H1 (cell line): ENCODE measurements around the gene DAG1. TPM values are rescaled to one million over a fixed set of nuclear protein-coding genes. Genes with fewer than 3 reads are reported as not detected.

Source experiments
- CTCF ChIA-PET: fragments of 300-600 bp; sonication (Branson Sonifier 250); formaldehyde crosslinking; loops from one replicate; lab custom pipeline; 2021; ENCODE audit not compliant: partially characterized antibody; lab: Charles Lee
- POLR2A ChIA-PET: fragments of 300-600 bp; sonication (Branson Sonifier 250); formaldehyde crosslinking; loops from one replicate; lab custom pipeline; 2021; ENCODE audit warnings: inconsistent platforms; ENCODE audit not compliant: partially characterized antibody; lab: Charles Lee
- DNase-seq, 2 experiments: peaks; one replicate each; pipeline versions ENCODE4 v3.0.0 to v3.0.0-alpha.2; 2010 to 2022; ENCODE audit warnings: low spot score in 2 of 2, low read depth in 1 of 2, mixed read lengths in 1 of 2
- FAIRE-seq: peaks from 2 replicates; lab custom pipeline; 2011; peaks lifted over from hg19 to GRCh38; lab: Jason Lieb, UNC
- H2AFZ ChIP-seq: 2 replicates; pipeline ENCODE4 v1.8.1; 2012; ENCODE audit warnings: low read length, inconsistent platforms
- H2AK5ac ChIP-seq: 2 replicates; pipeline ENCODE4 v1.6.1; 2013; ENCODE audit warnings: low read depth, low read length
- H2BK120ac ChIP-seq: replicated peaks from 2 replicates; pipeline ENCODE3; 2013; ENCODE audit warnings: low read depth, low read length, inconsistent platforms
- H2BK12ac ChIP-seq: 2 replicates; pipeline ENCODE4 v1.6.1; 2013; ENCODE audit warnings: low read depth, low read length
- H2BK15ac ChIP-seq: 2 replicates; pipeline ENCODE4 v1.6.1; 2013; ENCODE audit warnings: low read length
- H2BK20ac ChIP-seq: 2 replicates; pipeline ENCODE4 v1.6.1; 2013; ENCODE audit warnings: low read length
- H2BK5ac ChIP-seq: 2 replicates; pipeline ENCODE4 v1.6.1; 2013; ENCODE audit warnings: low read depth, low read length
- H3K14ac ChIP-seq: 2 replicates; pipeline ENCODE4 v1.6.1; 2013; ENCODE audit warnings: inconsistent platforms; ENCODE audit not compliant: insufficient read length
- H3K18ac ChIP-seq: 2 replicates; pipeline ENCODE4 v1.6.1; 2013; ENCODE audit warnings: low read length; ENCODE audit errors: extremely low read depth
- H3K23ac ChIP-seq: 2 replicates; pipeline ENCODE4 v1.6.1; 2013; ENCODE audit warnings: inconsistent platforms; ENCODE audit not compliant: insufficient read length
- H3K23me2 ChIP-seq: 2 replicates; pipeline ENCODE4 v1.6.1; 2013; ENCODE audit warnings: low read depth, low read length
- H3K27ac ChIP-seq: 2 replicates; pipeline ENCODE4 v1.6.1; 2011; ENCODE audit warnings: low read depth, low read length, inconsistent platforms
- H3K27me3 ChIP-seq, 4 experiments: replicated peaks in 1 of 4; 1 replicate in 1 of 4; 2 replicates in 3 of 4; pipeline versions ENCODE4 v1.6.1 to v1.8.1; 2011 to 2013; ENCODE audit warnings: low read length in 3 of 4, mild to moderate bottlenecking in 3 of 4, inconsistent platforms in 2 of 4, mixed read lengths in 2 of 4, moderate library complexity in 1 of 4; ENCODE audit not compliant: control insufficient read depth in 3 of 4, insufficient read depth in 3 of 4; ENCODE audit errors: extremely low read depth in 1 of 4
- H3K36me3 ChIP-seq, 4 experiments: 2 replicates each; pipeline versions ENCODE4 v1.6.1 to v1.8.1; 2011 to 2013; ENCODE audit warnings: mild to moderate bottlenecking in 4 of 4, low read length in 3 of 4, moderate library complexity in 2 of 4, control low read depth in 1 of 4, inconsistent platforms in 1 of 4; ENCODE audit not compliant: insufficient read depth in 4 of 4, control insufficient read depth in 2 of 4
- H3K4ac ChIP-seq: replicated peaks from 2 replicates; pipeline ENCODE3; 2013; ENCODE audit warnings: low read length, low read depth, mixed read lengths, inconsistent platforms; ENCODE audit not compliant: insufficient read length
- H3K4me1 ChIP-seq, 4 experiments: replicated peaks in 1 of 4; 1 replicate in 1 of 4; 2 replicates in 3 of 4; pipeline versions ENCODE4 v1.6.1 to v1.8.1; 2011 to 2013; ENCODE audit warnings: low read length in 3 of 4, inconsistent platforms in 2 of 4, mixed read lengths in 1 of 4; ENCODE audit not compliant: insufficient read depth in 4 of 4, control insufficient read depth in 3 of 4
- H3K4me2 ChIP-seq, 2 experiments: 2 replicates each; pipeline versions ENCODE4 v1.6.1 to v1.8.1; 2011 to 2013; ENCODE audit warnings: low read depth in 2 of 2, low read length in 2 of 2, control low read depth in 1 of 2, inconsistent platforms in 1 of 2, mild to moderate bottlenecking in 1 of 2; ENCODE audit not compliant: insufficient read depth in 1 of 2
- H3K4me3 ChIP-seq, 4 experiments: fragments of 200-600, 300-600 bp in 1 of 4; sonication (generic), shearing (Covaris generic), sonication (Bioruptor Twin) in 1 of 4; 2 replicates each; pipeline versions ENCODE4 v1.5.1 to v1.8.1; 2011 to 2016; ENCODE audit warnings: low read length in 4 of 4, low read depth in 3 of 4, control low read depth in 2 of 4, inconsistent platforms in 2 of 4, mild to moderate bottlenecking in 2 of 4, mixed read lengths in 1 of 4, moderate library complexity in 1 of 4; ENCODE audit not compliant: insufficient read depth in 2 of 4; ENCODE audit errors: extremely low read depth in 1 of 4
- H3K56ac ChIP-seq: replicated peaks from 2 replicates; pipeline ENCODE3; 2013; ENCODE audit warnings: low read depth, mild to moderate bottlenecking, mixed read lengths, low read length, inconsistent platforms; ENCODE audit not compliant: insufficient read length
- H3K79me1 ChIP-seq: 2 replicates; pipeline ENCODE4 v1.6.1; 2013; ENCODE audit warnings: low read depth, low read length, control low read depth
- H3K79me2 ChIP-seq, 2 experiments: 2 replicates each; pipeline versions ENCODE4 v1.6.1 to v1.8.1; 2012 to 2013; ENCODE audit warnings: low read length in 2 of 2, mild to moderate bottlenecking in 2 of 2, inconsistent platforms in 1 of 2; ENCODE audit not compliant: insufficient read depth in 2 of 2, control insufficient read depth in 1 of 2
- H3K9ac ChIP-seq, 4 experiments: replicated peaks in 1 of 4; 1 replicate in 1 of 4; 2 replicates in 3 of 4; pipeline versions ENCODE4 v1.6.1 to v1.8.1; 2011 to 2013; ENCODE audit warnings: low read depth in 3 of 4, low read length in 3 of 4, control low read depth in 2 of 4, mild to moderate bottlenecking in 2 of 4, moderate library complexity in 2 of 4, inconsistent platforms in 1 of 4; ENCODE audit errors: extremely low read depth in 1 of 4
- H3K9me3 ChIP-seq, 2 experiments: 2 replicates each; pipeline versions ENCODE4 v1.6.1 to v1.8.1; 2012 to 2013; ENCODE audit warnings: mild to moderate bottlenecking in 2 of 2, moderate library complexity in 2 of 2, control low read depth in 1 of 2, inconsistent platforms in 1 of 2, low read depth in 1 of 2, low read length in 1 of 2, mixed read lengths in 1 of 2; ENCODE audit not compliant: insufficient read depth in 2 of 2
- H4K20me1 ChIP-seq, 2 experiments: replicated peaks in 1 of 2; 2 replicates each; pipeline versions ENCODE3 to v1.8.1; 2011 to 2013; ENCODE audit warnings: inconsistent platforms in 2 of 2, low read length in 2 of 2, mild to moderate bottlenecking in 1 of 2; ENCODE audit not compliant: insufficient read depth in 2 of 2, control insufficient read depth in 1 of 2
- H4K5ac ChIP-seq: 2 replicates; pipeline ENCODE4 v1.6.1; 2013; ENCODE audit warnings: low read length, low read depth, mixed read lengths, inconsistent platforms; ENCODE audit not compliant: insufficient read length
- H4K8ac ChIP-seq: 2 replicates; pipeline ENCODE4 v1.8.0; 2013; ENCODE audit warnings: mild to moderate bottlenecking, moderate library complexity, low read length, inconsistent platforms; ENCODE audit not compliant: insufficient read depth; ENCODE audit errors: extremely low read depth
- H4K91ac ChIP-seq: replicated peaks from 2 replicates; pipeline ENCODE3; 2013; ENCODE audit warnings: low read length, mixed read lengths, inconsistent platforms; ENCODE audit not compliant: insufficient read length
- CBX5 ChIP-seq: fragments of 300-800, 300-1000 bp; sonication (generic); IDR thresholded peaks from 2 replicates; pipeline ENCODE4 v1.7.1; 2016; ENCODE audit warnings: antibody characterized with exemption, low read length, low read depth
- CEBPB ChIP-seq: IDR thresholded peaks from 2 replicates; pipeline ENCODE4 v1.6.1; 2012; ENCODE audit warnings: low read depth, low read length
- HDAC2 ChIP-seq, 2 experiments: fragments of 300-600 bp in 1 of 2; sonication (generic) in 1 of 2; IDR thresholded peaks; 2 replicates each; pipeline ENCODE4 v1.6.1; 2011 to 2012; ENCODE audit warnings: low read depth in 2 of 2, low read length in 2 of 2, mild to moderate bottlenecking in 2 of 2, moderate library complexity in 2 of 2, borderline replicate concordance in 1 of 2, inconsistent platforms in 1 of 2
- POLR2A ChIP-seq, 2 experiments: IDR thresholded peaks; 1 replicate in 1 of 2; 2 replicates in 1 of 2; pipeline ENCODE4 v1.6.1; 2011; ENCODE audit warnings: low read depth in 2 of 2, low read length in 2 of 2, mild to moderate bottlenecking in 2 of 2; ENCODE audit errors: control extremely low read depth in 1 of 2
- SIRT6 ChIP-seq: IDR thresholded peaks from one replicate; pipeline ENCODE4 v1.7.1; 2012; ENCODE audit warnings: low read length, inconsistent platforms
- SIX5 ChIP-seq: IDR thresholded peaks from 2 replicates; pipeline ENCODE4 v1.6.1; 2011; ENCODE audit warnings: mild to moderate bottlenecking, low read depth, low read length
- WGBS, 2 experiments: shearing (Covaris generic) in 1 of 2; methylation state at CpG; one replicate each; pipeline versions ENCODE4 v1.1.6 to v1.1.7; 2013 to 2015; ENCODE audit warnings: low lambda C conversion rate in 2 of 2, mixed read lengths in 2 of 2, inconsistent platforms in 1 of 2, low coverage in 1 of 2, missing lambda C conversion rate in 1 of 2; ENCODE audit not compliant: insufficient replicate concordance in 2 of 2, insufficient coverage in 1 of 2, insufficient read length in 1 of 2; ENCODE audit errors: extremely low coverage in 1 of 2, missing lambda C conversion rate in 1 of 2; 5-methylcytosine and 5-hydroxymethylcytosine counted together
- polyA plus RNA-seq, 7 experiments: library from polyadenylated mRNA; depleted of rRNA in 3 of 7; stranded (reverse) in 5 of 7; unstranded in 2 of 7; fragments of >200 nt in 5 of 7; fragments of 200-250 nt in 2 of 7; gene quantifications; 1 replicate in 5 of 7; 2 replicates in 1 of 7; 4 replicates in 1 of 7; pipeline versions ENCODE4 v1.2.1 to v1.2.3, GENCODE V29; 2011 to 2013; ENCODE audit warnings: missing spikeins in 2 of 7, mixed read lengths in 2 of 7
- total RNA-seq: library from RNA; stranded (reverse); fragmentation: NEBNext Ultra II Directional; extraction: Animal tissue kit (Norgen Biotek cat#: 25700); gene quantifications from 2 replicates; pipeline ENCODE4 v1.2.1, GENCODE V29; 2021

Gene DAG1
- total and polyA plus RNA-seq, 2 of the 8 experiments (the other 6 are each of a cell fraction or from before 2014, with no cell fraction given) = 97.5 to 138 TPM

GRCh38 chr3:49556500-49557275, 86.6 kb downstream of the DAG1 start:
- no peaks in the 10 kb centered on the region for H3K9me3 ChIP-seq
- H3K27ac ChIP-seq = no peak overlapping the region
- no peak overlapping the region for H2BK5ac ChIP-seq
- ChIA-PET POLR2A (interaction anchor here (0.8 to 1.4 kb wide), 5 partner anchors 17 to 120 kb away, joined by 3 to 4 read pairs (median 3); no protein-coding TSS in a partner anchor), CTCF (interaction anchor here (0.8 to 9.3 kb wide), 10 partner anchors 8 to 245 kb away, joined by 3 to 70 read pairs (median 4); no protein-coding TSS in a partner anchor)
- TF ChIP-seq SIX5 (no peak), CBX5 (no peak), POLR2A (IDR thresholded peaks at IDR 0.05; ENCODE audit: control extremely low read depth in 1 of 2, low read depth in 2 of 2, low read length in 2 of 2) (no peak), CEBPB (no peak), HDAC2 (IDR thresholded peaks at IDR 0.05; ENCODE audit: borderline replicate concordance in 1 of 2, low read depth in 2 of 2, low read length in 2 of 2) (no peak), SIRT6 (no peak)
- DNase-seq = no peak
- no peak overlapping the region for H3K14ac ChIP-seq
- H2BK12ac ChIP-seq = no peak overlapping the region
- H4K20me1 ChIP-seq = peaks cover 0 to 5% of the 10 kb centered on the region in 2 experiments
- WGBS, 2 experiments = 88% methylated on average over 3 of the region's 3 CpGs; no CpG with 5 or more reads in 1 of the 2 experiments
- H2AK5ac ChIP-seq = no peak overlapping the region
- no peak overlapping the region for H4K8ac ChIP-seq
- H3K36me3 ChIP-seq = no peaks in the 10 kb centered on the region
- peaks cover 12% of the 10 kb centered on the region for H3K23me2 ChIP-seq
- no peak overlapping the region for H3K4me2 ChIP-seq
- H2BK120ac ChIP-seq = no peak overlapping the region
- H2BK15ac ChIP-seq = no peak overlapping the region
- H3K79me1 ChIP-seq = peaks cover 4% of the 10 kb centered on the region; the same call in 1 of the 2 replicates
- peaks cover 0 to 14% (median 4%) of the 10 kb centered on the region in 4 experiments; a peak in 5 of 7 replicates for H3K4me1 ChIP-seq
- H3K9ac ChIP-seq = no peak overlapping the region
- H2AFZ ChIP-seq = no peak overlapping the region
- H3K56ac ChIP-seq = no peak overlapping the region
- H3K4me3 ChIP-seq = no peak overlapping the region
- no peak overlapping the region for H3K4ac ChIP-seq
- FAIRE-seq = no peak
- peaks cover 0 to 11% (median 6%) of the 10 kb centered on the region in 4 experiments; a peak in 3 of 7 replicates for H3K27me3 ChIP-seq
- no peak overlapping the region for H3K23ac ChIP-seq
- no peak overlapping the region for H3K18ac ChIP-seq
- no peak overlapping the region for H2BK20ac ChIP-seq
- H3K79me2 ChIP-seq = no peaks in the 10 kb centered on the region
- H4K91ac ChIP-seq = no peak overlapping the region
- no peak overlapping the region for H4K5ac ChIP-seq
